GM18517 (cell line): ENCODE results near the gene KLHL9.

Experiments used
- ATAC-seq: cut with Tn5 transposase; IDR thresholded peaks from one replicate; pipeline ENCODE4 v1.9.1; 2021; ENCODE audit warnings: mild to moderate bottlenecking, moderate library complexity; ENCODE audit not compliant: unreplicated experiment

KLHL9 gene

GRCh38 chr9:21317956-21318923, 17.0 kb downstream of the KLHL9 start:
- peak; percentile 69 for ATAC-seq

- ATAC-seq: no peak
These were observed 18.3 kb downstream of the KLHL9 start for GRCh38 chr9:21316860-21317259.

- no peak for ATAC-seq
These were observed 19.0 kb downstream of the KLHL9 start for GRCh38 chr9:21316032-21316842.

GRCh38 chr9:21314152-21314551, 21.1 kb downstream of the KLHL9 start:
- ATAC-seq: no peak

- no peak for ATAC-seq
These were observed 23.3 kb downstream of the KLHL9 start for GRCh38 chr9:21311889-21312288.

- no peak for ATAC-seq
These were observed 30.0 kb downstream of the KLHL9 start, which contains the start of gene IFNA5 for GRCh38 chr9:21305213-21305612. IFNA5 (minus strand) TSS chr9:21305313; CDS start chr9:21305256, 57 bp downstream.

- no peak for ATAC-seq
These were observed 39.2 kb downstream of the KLHL9 start for GRCh38 chr9:21295992-21296391.

GRCh38 chr9:21294904-21295538, 40.2 kb downstream of the KLHL9 start:
- ATAC-seq: peak; percentile 71

- ATAC-seq: no peak
These were observed 40.8 kb downstream of the KLHL9 start for GRCh38 chr9:21294364-21294774.

- no peak for ATAC-seq
These were observed 45.4 kb downstream of the KLHL9 start for GRCh38 chr9:21289848-21290247.

- ATAC-seq: no peak
These were observed 47.9 kb downstream of the KLHL9 start for GRCh38 chr9:21287280-21287679.

- no peak for ATAC-seq
These were observed 48.5 kb downstream of the KLHL9 start for GRCh38 chr9:21286659-21287058.

GRCh38 chr9:21286099-21286498, 49.1 kb downstream of the KLHL9 start:
- ATAC-seq: no peak

GRCh38 chr9:21281275-21281674, 53.9 kb downstream of the KLHL9 start:
- ATAC-seq: no peak
